Inferior parietal cortex (tissue), 1 donor: ENCODE measurements around the gene TEAD1.

ENCODE experiments used
- DNase-seq: peaks from one replicate; pipeline ENCODE4 v3.0.0-alpha.2; 2016; ENCODE audit errors: extremely low spot score

TEAD1 gene

DNA sequence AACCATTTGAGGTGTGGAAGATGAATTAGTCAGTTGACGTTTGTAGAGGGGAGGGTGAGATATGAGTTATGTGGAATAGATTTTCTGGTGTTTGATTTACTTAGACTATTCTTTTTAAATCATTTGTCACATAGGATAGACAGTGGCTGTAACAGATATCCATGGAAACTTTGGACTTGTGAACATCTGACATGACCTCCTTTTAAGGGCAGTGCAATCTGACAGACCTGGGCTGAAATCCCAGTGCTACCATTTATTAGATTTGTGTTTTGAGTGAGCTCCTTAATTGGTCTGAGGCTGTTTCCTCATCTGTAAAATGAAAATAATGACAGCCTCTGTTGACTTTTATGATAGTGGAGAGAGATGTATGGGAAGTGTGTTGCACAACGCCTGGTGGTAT is 159.9 kb downstream of the TEAD1 start:
- no peak for DNase-seq

DNA sequence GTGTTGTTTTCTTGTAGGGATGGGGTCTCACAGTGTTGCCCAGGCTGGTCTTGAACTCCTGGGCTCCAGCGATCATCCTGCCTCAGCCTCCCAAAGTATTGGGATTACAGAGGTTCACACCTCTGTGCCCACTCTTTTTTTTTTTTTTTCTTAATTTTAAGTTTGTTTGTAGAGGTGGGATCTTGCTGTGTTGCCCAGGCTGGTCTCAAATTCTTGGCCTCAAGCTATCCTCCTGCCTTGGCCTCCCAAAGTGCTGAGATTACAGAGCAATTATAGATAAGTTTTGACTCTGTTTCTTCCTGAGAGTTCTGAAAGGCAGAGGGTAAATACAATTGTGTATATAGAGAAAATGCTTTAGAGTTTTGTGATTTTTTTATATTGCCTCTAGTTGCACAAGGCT is 160.4 kb downstream of the TEAD1 start:
- DNase-seq, result no peak

DNA sequence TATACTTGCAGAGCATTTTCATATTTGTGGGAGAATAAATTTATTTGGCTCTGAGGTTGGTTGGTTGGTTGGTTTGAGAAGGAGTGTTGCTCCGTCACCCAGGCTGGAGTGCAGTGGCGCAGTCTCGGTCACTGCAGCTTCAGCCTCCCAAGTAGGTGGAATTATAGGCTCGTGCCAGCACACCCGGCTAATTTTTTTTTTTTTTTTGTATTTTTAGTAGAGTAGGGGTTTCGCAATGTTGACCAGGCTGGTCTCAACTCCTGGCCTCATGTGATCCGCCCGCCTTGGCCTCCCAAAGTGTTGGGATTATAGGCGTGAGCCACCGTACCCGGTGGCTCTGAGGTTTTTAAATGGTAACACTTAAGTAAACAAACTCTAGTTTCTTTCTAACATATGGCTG is 161.1 kb downstream of the TEAD1 start:
- DNase-seq, result no peak

DNA sequence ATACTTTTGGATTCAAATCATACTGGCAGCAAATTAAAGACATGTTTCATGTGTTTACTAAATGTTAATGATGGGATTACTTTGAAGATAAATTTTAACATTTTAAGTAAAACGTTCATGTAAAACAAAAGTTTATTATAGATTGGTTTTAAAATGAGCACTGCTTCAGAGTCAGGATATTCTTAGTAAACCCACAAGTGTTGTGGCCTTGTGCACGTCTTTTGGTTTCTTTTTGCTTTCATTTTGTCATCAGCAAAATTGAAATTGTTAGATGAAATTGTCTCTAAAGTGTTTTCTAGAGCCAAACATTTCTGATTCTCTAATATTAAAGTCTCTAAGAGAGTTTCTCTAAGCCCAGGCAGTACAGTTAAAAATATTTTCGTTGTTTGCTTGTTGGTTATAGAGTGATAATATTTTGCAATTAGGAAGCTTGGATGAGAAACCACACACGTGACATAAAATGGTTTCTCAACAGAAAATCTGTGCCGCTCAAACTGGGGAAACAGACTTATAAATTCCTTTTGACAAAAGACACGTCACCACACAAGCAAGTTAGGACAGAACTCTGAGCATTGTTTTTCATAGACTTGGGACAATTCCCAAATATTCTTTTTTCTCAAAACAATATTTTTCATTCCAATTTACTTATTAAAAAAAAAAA is 164.4 kb downstream of the TEAD1 start:
- DNase-seq, result no peak

DNA sequence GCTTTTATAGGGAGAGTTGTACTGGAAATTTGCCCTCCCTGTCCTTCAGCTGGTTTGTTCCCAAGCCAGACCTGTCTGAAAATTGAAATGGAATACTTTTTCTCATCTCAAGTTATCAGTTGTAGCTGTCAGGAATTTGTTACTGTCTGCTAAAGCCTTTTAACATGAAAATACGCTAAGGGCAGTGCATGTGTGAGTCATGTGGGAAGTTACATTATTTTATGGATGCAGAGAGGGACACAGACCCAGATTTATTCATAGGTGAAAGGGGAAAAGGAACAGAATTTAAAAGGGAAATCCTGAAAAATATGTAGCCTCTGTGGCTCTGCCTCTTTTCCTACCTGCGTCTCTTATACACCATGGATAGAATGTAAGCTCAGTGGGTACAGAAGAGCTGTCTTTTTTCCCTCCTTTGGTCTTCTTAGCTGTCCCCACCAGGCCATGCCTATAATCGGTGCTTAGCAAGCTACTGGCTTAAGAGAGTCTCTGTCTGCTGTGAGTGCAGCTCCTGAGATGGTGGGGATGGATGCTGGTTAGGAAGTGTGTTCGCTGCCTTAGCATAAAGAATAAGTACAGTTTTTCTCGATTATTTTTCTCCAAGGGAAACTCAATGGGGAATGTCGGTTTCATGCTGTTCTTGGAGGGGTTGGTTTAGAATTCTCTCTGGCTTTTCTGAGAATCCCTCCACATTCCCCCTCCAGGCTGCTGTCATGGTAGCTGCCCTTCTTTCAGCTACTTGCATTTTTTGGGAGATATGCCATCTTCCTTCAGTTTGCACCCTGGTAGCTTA is 166.8 kb downstream of the TEAD1 start:
- no peak for DNase-seq

DNA sequence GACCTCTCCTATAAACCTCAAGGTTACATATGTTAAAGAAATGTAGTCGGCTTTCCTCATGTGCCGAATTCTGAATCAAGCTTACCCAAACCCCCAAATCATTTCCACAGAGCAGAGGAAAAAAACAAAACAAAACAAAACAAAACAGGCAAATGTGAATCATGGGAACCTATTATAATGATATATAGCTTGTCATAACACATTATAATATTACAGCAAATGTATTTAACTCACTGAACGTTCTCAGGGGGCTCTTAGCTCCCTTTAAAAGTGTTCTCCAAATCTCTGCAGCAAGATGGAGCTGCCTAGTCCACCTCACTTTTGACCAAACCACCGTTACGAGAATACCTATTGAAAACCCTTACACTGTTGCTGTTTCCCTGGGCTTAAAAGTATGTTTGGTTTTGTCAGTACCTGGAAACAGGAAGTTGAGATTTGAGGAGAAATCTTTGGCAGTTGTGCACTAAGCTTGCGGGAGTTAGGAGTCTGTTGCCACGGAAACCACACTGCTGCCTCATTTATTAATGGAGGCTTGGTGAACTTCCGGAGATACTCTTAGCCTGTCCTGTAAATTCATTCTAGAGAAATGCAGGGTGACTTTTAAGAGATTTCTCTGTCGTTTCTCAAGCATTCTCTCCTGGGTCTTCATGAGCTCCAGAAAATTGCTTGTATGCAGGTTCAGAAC is 167.9 kb downstream of the TEAD1 start:
- peak; percentile 42 for DNase-seq

DNA sequence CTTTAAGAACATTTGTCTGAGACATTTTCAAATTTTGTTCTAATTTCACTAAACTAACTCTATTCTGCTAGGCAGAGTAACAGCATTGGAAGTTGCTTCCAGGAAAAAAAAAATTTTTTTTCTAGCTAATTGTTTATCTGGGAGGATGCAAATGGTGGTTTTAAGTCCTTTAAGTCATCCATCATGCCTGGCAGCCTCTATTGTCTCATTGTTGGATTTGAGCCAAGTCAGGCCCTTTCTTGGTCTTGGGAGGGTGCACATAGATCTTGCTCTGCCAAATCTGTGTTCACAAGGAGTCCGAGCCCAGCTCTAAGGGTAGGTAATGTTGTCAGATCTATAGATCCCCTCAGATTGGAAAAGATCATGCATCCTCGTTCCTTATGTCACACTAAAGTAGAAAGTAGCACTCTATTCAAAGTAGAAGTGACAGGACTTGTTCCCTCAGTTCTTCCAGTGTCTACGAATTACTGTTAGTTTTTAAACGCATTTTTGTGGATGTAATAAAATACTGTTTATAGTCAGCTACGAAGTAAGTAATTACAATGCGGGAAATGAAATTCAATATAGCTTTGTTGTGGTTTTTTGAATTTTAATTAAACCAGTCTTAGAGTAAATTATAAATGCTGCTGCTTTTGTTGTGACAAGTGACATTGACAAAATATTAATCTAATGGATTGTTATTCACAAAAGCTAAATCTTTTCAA is 168.9 kb downstream of the TEAD1 start:
- DNase-seq, result peak; percentile 45

DNA sequence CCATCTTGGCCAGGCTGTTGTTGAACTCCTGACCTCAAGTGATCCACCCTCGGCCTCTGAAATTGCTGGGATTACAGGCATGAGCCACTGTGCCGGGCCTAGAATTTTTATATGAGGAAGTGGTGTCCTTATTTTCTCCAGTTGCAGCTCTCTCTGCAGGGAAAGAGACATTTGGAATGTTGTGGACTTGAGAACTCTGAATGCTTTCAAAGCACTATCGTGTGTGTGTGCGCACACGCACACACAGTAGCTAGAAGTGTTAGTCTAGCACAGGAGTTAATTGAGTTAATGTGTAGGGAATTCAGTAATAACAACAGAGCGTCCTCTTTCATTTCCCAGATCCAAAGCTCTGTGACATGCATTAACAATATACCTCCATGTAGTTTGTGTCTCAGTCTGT is 170.9 kb downstream of the TEAD1 start:
- DNase-seq, result no peak

DNA sequence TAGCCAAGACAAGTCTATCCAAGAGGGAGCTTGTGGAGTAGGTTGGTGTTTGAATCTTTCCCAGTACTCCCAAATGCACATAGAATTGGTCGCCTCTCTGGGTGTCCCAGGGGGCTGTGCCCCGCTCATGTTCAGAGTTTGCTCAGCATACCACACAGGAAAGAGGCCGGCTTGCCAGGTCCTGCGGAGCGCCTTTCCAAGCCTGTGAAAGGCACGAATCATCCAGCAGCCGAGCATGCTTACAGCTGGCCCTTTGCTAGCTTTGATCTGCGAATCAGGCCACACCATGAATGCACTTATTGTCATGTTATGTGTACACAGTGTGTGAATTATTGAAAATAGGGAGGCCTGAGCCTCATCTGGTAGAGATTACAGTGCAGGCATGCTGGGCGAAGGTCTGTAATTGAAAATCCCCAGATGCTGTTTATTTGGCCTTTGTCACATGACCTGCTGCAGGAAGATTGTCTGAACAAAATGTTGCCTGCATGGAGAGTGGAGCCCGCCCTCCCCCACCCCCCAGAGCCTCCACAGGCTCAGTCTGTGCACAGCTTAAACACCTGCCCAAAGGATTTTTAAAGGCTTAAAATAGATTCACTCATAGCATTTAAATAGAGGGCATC is 171.6 kb downstream of the TEAD1 start:
- peak; percentile 30 for DNase-seq

DNA sequence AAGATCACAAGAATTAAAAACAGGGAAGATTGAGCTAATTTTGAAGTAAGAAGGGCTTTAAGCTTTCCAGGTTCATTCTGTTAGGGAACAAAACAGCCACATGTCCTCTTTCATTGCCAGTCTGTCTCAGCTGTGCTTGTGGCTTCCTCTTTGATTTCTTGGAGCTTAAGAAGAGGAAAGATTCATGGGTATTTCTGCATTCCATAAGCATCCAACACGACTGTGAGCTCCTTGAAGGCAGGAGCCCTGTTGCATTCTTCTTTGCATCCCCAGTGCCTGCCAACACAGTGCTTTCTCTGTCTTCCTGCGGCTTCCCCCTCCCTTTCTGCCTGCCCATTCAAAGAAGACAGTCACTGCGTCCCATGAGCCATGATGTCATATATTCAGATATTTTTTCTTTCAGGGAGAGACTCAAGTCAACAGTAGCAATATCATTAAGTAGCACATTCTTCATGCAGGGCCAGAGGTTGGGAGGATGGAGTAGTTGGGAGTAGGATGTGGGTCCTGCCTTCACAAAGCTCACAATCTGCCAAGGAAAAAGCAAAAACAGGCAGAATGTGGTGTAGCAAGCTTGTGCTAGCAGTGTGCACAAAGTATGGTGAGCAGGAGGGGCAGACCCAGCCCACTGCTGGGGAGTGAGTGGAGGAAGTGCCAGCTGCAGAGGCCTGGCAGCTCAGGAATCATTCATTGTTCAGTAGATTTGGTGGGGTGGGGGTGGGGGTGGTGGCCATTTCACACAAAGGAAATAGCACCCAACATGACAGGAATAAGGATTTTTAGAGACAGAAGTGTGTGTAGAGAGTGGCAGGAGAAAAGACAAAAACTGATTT is 172.8 kb downstream of the TEAD1 start:
- no peak for DNase-seq

DNA sequence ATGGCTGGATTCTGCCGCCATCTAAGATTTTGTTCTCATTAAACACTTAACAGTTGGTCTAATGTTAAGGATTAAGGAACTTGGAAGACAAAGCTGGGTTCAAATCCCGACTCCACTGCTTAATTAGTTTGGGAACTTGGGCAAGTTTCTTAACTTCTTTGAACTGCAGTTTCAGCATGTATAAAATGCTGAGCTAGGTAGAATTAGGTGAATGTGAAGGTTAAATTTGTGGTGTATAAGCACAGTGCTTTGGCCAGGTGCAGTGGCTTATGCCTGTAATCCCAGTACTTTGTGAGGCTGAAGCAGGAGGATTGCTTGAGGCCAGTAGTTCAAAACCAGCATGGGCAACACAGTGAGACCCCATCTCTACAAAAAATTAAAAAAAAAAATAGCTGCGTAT is 174.2 kb downstream of the TEAD1 start:
- no peak for DNase-seq

DNA sequence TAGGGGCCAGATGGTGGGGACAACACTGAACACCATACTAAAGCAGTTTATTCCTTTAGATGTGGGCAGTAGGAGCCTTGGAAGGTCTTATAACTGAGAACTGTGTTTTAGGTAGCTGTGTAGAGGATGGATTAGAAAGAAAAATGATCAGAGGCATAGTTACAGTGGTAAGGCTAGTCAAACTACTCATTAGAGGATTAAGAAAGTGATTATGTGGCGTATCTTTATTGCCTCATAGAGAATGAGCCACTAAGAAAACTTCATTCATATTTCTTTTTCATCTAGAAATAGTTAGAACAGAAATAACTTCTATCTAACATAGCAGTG is 179.1 kb downstream of the TEAD1 start:
- no peak for DNase-seq

DNA sequence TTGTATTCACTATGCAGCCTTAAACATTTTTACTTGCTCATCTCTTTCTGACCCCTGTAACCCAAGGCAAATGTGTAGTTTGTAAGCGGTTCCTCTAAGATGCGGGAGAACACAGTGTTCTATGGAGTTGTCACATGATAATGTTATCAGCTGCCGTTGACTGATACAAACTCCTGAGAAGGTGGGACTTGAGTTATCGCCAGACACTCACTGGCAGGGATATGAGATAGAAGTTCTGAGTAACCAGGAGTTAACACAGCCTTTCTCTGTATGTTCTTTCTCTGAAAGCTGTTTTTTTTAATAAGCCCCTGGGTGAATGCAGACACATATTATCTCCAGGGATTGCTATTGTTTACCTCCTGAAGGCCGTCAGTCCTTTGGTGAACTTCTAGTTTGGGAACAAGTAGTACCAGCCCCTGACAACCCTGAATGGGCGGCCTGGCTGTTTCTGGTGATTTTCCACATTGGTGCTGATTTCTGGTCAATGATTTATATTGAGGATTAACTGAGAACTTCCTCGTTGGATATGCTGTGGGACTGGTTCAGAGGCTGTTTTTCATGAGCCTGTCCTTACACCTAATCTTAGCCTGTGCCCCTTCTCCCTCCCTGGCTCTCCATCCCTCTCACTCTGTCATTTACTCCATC is 179.6 kb downstream of the TEAD1 start:
- DNase-seq, result no peak

DNA sequence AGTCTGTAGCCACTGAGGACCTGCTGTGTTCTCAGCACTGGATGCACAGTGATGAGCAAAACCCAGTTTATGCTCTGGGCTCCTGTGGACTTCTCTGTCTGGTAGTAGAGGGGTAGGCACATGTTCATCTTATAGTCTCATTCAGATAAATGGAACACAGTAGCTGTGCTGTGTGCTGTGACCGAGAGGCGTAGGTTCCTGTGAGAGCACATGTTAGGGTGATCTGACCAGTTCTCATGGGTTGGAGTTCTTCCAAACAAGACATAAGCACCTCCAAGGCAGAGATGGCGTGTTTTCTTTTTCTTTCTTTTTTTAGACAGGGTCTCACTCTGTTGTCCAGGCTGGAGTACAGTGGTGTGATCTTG is 180.1 kb downstream of the TEAD1 start:
- DNase-seq, result no peak

DNA sequence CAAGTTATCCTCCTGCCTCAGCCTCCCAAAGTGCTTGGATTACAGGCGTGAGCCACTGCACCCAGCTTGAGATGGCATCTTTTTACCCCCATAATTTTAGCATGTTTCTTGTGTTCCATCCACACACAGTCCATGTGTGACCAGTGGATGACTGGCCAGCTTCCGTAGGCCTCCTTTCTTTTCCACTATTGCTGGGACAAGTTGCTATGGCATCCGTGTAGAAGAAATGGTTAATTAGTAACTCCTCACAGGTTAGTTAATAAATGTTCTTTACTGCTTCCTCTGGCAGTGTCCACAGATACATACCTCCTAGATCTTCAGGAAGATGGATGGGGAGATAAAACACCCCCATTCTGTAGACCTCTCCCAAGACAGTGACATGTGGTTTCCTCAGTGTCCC is 180.6 kb downstream of the TEAD1 start:
- no peak for DNase-seq

DNA sequence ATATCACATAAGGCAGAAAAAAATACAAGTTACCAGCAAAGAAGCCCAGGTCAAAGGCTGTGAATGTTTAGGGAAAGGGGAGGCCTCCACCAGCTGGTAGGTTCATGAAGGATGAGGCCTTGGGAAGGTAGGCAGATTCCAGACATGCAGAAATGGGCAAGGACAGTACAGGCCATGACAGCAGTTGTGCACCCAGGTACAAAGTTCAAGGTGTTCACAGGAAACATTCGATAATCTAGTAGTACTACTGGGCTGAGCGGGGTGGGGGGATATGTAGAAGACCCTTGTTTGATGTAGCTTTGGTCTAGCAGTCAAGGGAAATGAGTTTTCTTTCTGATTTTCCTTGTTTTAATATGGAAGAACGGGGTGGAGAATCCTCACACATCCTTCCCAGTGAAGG is 182.1 kb downstream of the TEAD1 start:
- no peak for DNase-seq

DNA sequence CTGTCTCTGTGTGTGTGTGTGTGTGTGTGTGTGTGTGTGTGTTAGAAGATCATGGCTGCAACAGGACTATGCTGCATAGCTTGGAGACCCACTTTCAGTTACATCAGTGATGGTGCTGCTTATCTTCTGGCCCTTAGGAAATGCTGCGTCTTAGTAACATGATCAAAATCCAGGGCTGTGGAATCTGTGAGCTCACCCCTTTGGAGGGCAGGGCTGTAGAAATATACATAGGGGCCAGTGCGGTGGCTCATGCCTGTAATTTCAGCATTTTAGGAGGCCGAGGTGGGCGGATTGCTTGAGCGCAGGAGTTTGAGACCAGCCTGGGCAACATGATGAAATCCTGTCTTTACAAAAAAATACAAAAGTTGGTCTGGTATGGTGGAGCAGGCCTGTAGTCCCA is 183.4 kb downstream of the TEAD1 start:
- no peak for DNase-seq

DNA sequence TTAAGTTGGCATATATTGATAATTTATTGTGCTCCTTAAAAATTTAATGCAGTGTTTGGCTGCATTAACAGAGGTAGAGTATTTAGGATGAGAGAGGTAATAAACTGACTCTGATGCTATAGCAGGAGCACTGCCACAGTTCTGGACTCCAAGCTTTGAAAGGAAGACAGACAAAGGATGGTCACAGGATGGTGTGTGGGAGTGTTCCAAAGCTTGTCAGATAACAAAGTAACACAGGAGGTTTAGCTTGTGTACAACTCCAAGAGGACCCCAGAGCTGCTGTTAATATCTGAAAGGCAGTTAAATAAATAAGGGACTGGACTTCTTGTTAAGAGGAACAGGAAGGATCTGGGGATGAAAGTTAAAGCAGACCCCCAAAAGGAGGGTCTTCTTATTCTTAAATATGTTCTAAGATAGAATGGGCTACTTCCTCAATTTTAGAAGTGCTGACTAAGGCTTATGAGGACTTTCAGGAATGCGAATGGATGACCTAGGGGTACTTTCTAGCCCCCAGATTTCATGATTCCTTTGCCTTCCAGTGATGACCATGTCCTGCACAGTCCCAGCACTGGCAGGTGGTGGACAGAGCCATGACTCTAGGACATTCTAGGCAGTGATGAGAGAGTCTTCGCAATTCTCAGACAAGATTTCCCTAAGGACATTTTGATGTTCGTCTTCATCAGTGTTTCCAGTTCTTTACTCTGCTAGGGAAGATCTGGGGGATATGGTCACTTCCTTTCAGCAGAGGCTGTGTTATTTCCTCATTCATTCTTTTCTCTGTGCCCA is 185.8 kb downstream of the TEAD1 start:
- no peak for DNase-seq

DNA sequence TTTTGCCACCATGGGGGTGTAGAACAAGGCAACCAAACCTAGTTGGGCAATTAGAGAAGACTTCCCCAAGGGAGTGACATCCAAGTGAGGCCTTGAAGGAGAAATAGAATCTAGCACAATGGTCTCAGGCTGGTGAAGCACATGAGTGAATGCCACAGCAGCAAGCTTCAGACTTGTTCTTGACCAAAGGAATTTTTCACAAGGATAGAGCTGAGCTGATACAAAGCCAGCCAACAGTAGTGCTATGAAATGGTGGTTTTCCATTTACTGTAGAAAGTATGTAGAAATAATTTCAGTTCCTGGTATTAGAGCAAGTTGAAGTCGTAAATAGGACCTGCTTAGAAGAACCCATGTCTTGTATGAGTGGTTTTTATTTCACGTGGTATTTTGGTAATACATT is 186.6 kb downstream of the TEAD1 start:
- no peak for DNase-seq
